Measurements from ENCODE around the gene IGSF6.
A peak's percentile ranks its signal among the peaks of the same experiment; 100 is the strongest.
"Not testable (repeated sequence)": the region's sequence is repeated elsewhere in the genome, so short reads cannot be mapped to it uniquely, and the experiment has no call there.

Gene IGSF6

GRCh38 chr16:21652453-21652852, at the start of gene IGSF6:
TSS of gene IGSF6 (minus strand) at chr16:21652608. CDS start at chr16:21652598, 10 bp downstream.
- no peak for DNase-seq (ENCODE audit: low read depth, low spot score)

- no peak for DNase-seq (ENCODE audit: low read depth, low spot score)
Observed at GRCh38 chr16:21701271-21701670, 48.9 kb upstream of the IGSF6 start.

GRCh38 chr16:21698169-21699032, 46.0 kb upstream of the IGSF6 start:
- DNase-seq (ENCODE audit: low read depth, low spot score) = no peak

- DNase-seq (ENCODE audit: low read depth, low spot score) = no peak
Observed at GRCh38 chr16:21697032-21697431, 44.6 kb upstream of the IGSF6 start.

GRCh38 chr16:21694609-21695008, 42.2 kb upstream of the IGSF6 start:
- no peak for DNase-seq (ENCODE audit: low read depth, low spot score)

GRCh38 chr16:21690967-21691366, 38.6 kb upstream of the IGSF6 start:
- DNase-seq (ENCODE audit: low read depth, low spot score) = not testable (repeated sequence)

GRCh38 chr16:21689107-21689506, 36.7 kb upstream of the IGSF6 start:
- no peak for DNase-seq (ENCODE audit: low read depth, low spot score)

- no peak for DNase-seq (ENCODE audit: low read depth, low spot score)
Observed at GRCh38 chr16:21685034-21685455, 32.6 kb upstream of the IGSF6 start.

- DNase-seq (ENCODE audit: low read depth, low spot score) = no peak
Observed at GRCh38 chr16:21684199-21684598, 31.8 kb upstream of the IGSF6 start.

- no peak for DNase-seq (ENCODE audit: low read depth, low spot score)
Observed at GRCh38 chr16:21683184-21683583, 30.8 kb upstream of the IGSF6 start.

- DNase-seq (ENCODE audit: low read depth, low spot score) = not testable (repeated sequence)
Observed at GRCh38 chr16:21680714-21681113, 28.3 kb upstream of the IGSF6 start.

GRCh38 chr16:21674456-21674855, 22.0 kb upstream of the IGSF6 start:
- DNase-seq (ENCODE audit: low read depth, low spot score) = not testable (repeated sequence)

- no peak for DNase-seq (ENCODE audit: low read depth, low spot score)
Observed at GRCh38 chr16:21673469-21673868, 21.1 kb upstream of the IGSF6 start.

- no peak for DNase-seq (ENCODE audit: low read depth, low spot score)
Observed at GRCh38 chr16:21667575-21667974, 15.2 kb upstream of the IGSF6 start.

GRCh38 chr16:21666772-21667171, 14.4 kb upstream of the IGSF6 start:
- no peak for DNase-seq (ENCODE audit: low read depth, low spot score)

- no peak for DNase-seq (ENCODE audit: low read depth, low spot score)
Observed at GRCh38 chr16:21664801-21665492, 12.5 kb upstream of the IGSF6 start.

- DNase-seq (ENCODE audit: low read depth, low spot score) = peak; percentile 9
Observed at GRCh38 chr16:21663889-21664647, 11.7 kb upstream of the IGSF6 start, which contains the start of gene OTOA. TSS of gene OTOA (plus strand) at chr16:21663968. CDS start at chr16:21678515, 14,547 bp downstream.

GRCh38 chr16:21659124-21659523, 6.7 kb upstream of the IGSF6 start:
- DNase-seq (ENCODE audit: low read depth, low spot score) = no peak

GRCh38 chr16:21656795-21657768, 4.7 kb upstream of the IGSF6 start:
- no peak for DNase-seq (ENCODE audit: low read depth, low spot score)

GRCh38 chr16:21654881-21655280, 2.5 kb upstream of the IGSF6 start:
- no peak for DNase-seq (ENCODE audit: low read depth, low spot score)

- DNase-seq (ENCODE audit: low read depth, low spot score) = no peak
Observed at GRCh38 chr16:21654466-21654865, 2.1 kb upstream of the IGSF6 start.
